ENCODE data around the gene PTPRN. TPM values are rescaled to one million over a fixed set of nuclear protein-coding genes. Genes with fewer than 3 reads are reported as not detected.
"Not testable (repeated sequence)": the region's sequence is repeated elsewhere in the genome, so short reads cannot be mapped to it uniquely, and the experiment has no call there.

The PTPRN gene
- total RNA-seq, 1 donor from 2014 or later, result 0.60 TPM

DNA sequence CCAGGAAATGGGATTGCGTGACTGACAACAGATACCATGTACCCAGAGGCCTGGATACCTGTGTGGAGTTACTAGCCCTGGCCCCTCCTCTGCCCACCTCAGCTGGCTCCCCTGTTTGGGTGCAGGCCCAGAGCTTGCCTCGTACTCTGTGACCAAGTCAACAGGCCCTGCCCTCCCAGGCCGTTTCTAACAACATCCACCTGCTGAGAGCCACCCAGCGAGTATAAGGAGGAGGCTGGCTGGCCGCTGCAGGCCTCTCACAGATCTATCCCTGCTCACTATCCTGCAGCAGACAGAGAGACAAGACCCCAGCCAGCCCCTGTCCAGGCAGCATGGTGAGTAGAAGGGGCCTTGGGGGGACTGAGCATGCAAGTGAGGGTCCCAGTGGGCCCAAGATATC, 43.0 kb downstream of the PTPRN start:
- no peak overlapping the region for H3K27ac Mint-ChIP-seq
- no peaks in the 10 kb centered on the region for H4K20me1 ChIP-seq (ENCODE audit: low read depth)
- H3K9ac ChIP-seq, result no peak overlapping the region
- peaks cover 22% of the 10 kb centered on the region for H3K27me3 Mint-ChIP-seq (ENCODE audit: insufficient read depth, low read depth)
- H3K9me3 Mint-ChIP-seq, result no peaks in the 10 kb centered on the region
- TF ChIP-seq, protein P1, sequence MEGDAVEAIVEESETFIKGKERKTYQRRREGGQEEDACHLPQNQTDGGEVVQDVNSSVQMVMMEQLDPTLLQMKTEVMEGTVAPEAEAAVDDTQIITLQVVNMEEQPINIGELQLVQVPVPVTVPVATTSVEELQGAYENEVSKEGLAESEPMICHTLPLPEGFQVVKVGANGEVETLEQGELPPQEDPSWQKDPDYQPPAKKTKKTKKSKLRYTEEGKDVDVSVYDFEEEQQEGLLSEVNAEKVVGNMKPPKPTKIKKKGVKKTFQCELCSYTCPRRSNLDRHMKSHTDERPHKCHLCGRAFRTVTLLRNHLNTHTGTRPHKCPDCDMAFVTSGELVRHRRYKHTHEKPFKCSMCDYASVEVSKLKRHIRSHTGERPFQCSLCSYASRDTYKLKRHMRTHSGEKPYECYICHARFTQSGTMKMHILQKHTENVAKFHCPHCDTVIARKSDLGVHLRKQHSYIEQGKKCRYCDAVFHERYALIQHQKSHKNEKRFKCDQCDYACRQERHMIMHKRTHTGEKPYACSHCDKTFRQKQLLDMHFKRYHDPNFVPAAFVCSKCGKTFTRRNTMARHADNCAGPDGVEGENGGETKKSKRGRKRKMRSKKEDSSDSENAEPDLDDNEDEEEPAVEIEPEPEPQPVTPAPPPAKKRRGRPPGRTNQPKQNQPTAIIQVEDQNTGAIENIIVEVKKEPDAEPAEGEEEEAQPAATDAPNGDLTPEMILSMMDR (IDR thresholded peaks at IDR 0.05), result no peak
- TF ChIP-seq EZH2phosphoT487 (IDR thresholded peaks at IDR 0.05) (no peak), EZH2 (IDR thresholded peaks at IDR 0.05) (no peak)
- peaks cover 18% of the 10 kb centered on the region for H3K27me3 ChIP-seq
- no peak overlapping the region for H3K27ac ChIP-seq
- no peak overlapping the region for H3K4me2 ChIP-seq
- H2AFZ ChIP-seq (replicated peaks), result no peak overlapping the region
- no peaks in the 10 kb centered on the region for H3K9me3 ChIP-seq (ENCODE audit: low read depth)
- H3K36me3 ChIP-seq, result no peaks in the 10 kb centered on the region
- no peaks in the 10 kb centered on the region for H3K4me1 Mint-ChIP-seq
- no peak overlapping the region for H3K4me3 Mint-ChIP-seq
- no peaks in the 10 kb centered on the region for H3K36me3 Mint-ChIP-seq
- no peaks in the 10 kb centered on the region for H3F3A ChIP-seq (ENCODE audit: low read depth)
- no peak overlapping the region for H3K4me3 ChIP-seq
- no peaks in the 10 kb centered on the region for H3K79me2 ChIP-seq (ENCODE audit: low read depth)
- no peak for DNase-seq (ENCODE audit: low spot score)
- H3K4me1 ChIP-seq, result peaks cover 4% of the 10 kb centered on the region

DNA sequence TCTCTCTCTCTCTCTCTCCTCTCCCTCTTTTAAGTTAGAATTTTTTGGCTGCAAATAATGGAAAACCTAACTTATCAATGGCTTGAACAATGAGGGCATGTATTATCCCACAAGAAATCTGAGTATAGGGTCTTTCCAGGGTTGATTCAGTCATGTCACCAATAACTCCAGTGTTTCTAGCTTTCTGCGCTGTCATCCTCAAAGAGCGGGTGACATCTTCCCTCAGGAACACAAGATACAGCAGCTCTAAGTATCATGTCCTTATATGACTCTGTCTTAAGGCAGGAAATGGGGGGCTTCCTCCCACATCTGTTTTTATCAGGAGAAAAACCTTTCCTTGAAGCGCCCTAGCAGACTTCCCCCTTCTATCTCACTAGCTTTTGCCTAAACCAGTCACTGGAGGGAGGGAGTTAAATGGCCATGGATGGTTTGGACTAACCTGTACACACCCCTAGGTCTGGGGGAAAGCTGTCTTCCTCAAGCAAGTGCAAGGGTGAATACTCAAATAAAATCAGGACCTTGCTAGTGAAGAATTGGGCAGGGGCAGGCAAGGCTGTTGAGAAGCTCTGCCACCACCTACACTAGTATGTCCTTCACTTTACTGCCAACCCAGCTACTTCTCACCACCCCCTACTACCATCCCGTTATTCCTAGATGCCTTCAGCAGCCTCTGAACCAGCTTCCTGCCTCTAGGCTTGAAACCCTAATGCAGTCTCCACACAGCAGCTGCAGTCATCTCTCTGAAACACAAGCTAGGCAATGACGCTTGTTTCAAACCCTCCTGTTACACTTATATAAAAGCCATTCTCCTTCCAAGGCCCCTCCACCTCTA, 48.0 kb downstream of the PTPRN start:
- Mint-ChIP-seq H3K4me3 (no peak overlapping the region), H3K27me3 (ENCODE audit: insufficient read depth, low read depth) (peaks cover 34% of the 10 kb centered on the region), H3K4me1 (no peaks in the 10 kb centered on the region), H3K27ac (no peak overlapping the region), H3K36me3 (no peaks in the 10 kb centered on the region), H3K9me3 (no peaks in the 10 kb centered on the region)
- no peaks in the 10 kb centered on the region for H3K9me3 ChIP-seq (ENCODE audit: low read depth)
- H3K9ac ChIP-seq, result no peak overlapping the region
- peaks cover 4% of the 10 kb centered on the region for H3K4me1 ChIP-seq
- no peaks in the 10 kb centered on the region for H3K36me3 ChIP-seq
- H3K4me2 ChIP-seq, result no peak overlapping the region
- no peaks in the 10 kb centered on the region for H4K20me1 ChIP-seq (ENCODE audit: low read depth)
- H2AFZ ChIP-seq (replicated peaks), result no peak overlapping the region
- H3K79me2 ChIP-seq (ENCODE audit: low read depth), result no peaks in the 10 kb centered on the region
- no peak for DNase-seq (ENCODE audit: low spot score)
- no peak for TF ChIP-seq EZH2 (IDR thresholded peaks at IDR 0.05)
- TF ChIP-seq, protein P1 (IDR thresholded peaks at IDR 0.05), result no peak
- no peak for TF ChIP-seq EZH2phosphoT487 (IDR thresholded peaks at IDR 0.05)
- H3K27me3 ChIP-seq, result peaks cover 68% of the 10 kb centered on the region
- H3K27ac ChIP-seq, result no peak overlapping the region
- no peak overlapping the region for H3K4me3 ChIP-seq
- H3F3A ChIP-seq (ENCODE audit: low read depth), result no peaks in the 10 kb centered on the region

DNA sequence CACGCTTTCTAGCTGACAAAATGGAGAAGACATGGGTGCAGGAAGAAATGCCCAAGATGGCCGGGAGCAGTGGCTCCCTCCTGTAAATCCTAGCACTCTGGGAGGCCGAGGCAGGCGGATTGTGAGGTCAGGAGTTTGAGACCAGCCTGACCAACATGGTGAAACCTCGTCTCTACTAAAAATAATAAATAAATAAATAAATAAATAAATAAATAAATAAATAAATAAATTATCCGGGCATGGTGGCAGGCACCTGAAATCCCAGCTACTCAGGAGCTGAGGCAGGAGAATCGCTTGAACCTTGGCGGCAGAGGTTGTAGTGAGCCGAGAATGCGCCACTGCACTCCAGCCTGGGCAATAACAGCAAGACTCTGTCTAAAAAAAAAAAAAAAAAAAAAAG, 50.3 kb downstream of the PTPRN start:
- H4K20me1 ChIP-seq (ENCODE audit: low read depth); H3F3A ChIP-seq (ENCODE audit: low read depth); H3K36me3 ChIP-seq; H3K4me1 ChIP-seq; H3K9ac ChIP-seq; H3K79me2 ChIP-seq (ENCODE audit: low read depth); H3K27ac Mint-ChIP-seq; H3K9me3 Mint-ChIP-seq; DNase-seq (ENCODE audit: low spot score); H2AFZ ChIP-seq (replicated peaks); H3K4me1 Mint-ChIP-seq; H3K4me2 ChIP-seq; H3K27ac ChIP-seq; H3K36me3 Mint-ChIP-seq; H3K4me3 Mint-ChIP-seq; H3K9me3 ChIP-seq (ENCODE audit: low read depth); H3K4me3 ChIP-seq: not testable (repeated sequence)
- peaks cover 48% of the 10 kb centered on the region for H3K27me3 Mint-ChIP-seq (ENCODE audit: insufficient read depth, low read depth)
- H3K27me3 ChIP-seq, result peaks cover 91% of the 10 kb centered on the region

DNA sequence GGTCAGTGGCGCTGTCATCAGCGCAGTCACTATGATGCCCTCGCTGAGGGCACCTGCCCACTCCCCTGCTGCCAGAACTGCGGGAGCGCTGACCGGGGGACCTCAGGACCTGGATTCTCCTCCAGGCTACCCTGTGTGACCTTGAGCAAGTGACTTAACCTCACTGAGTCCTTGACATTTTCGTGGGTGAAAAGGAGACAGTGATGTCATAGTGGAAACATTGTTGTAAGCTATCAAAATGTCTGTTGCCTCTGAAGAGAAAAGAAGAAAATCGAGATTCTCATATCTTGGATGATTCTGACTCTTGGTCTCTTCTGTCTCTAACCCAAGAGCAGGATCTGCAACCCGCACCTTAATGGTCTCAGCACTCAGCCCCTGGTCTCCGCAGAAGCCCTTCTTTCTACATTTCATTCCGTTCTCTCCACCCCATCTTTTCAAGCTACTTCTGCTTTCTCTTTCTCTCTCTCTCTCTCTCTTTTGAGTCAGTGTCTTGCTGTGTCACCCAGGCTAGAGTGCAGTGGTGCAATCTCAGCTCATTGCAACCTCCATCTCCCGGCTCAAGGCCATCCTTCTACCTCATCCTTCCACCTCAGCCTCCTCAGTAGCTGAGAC, 54.5 kb downstream of the PTPRN start:
- no peaks in the 10 kb centered on the region for H3K36me3 ChIP-seq
- H3K4me1 Mint-ChIP-seq, result peaks cover 13% of the 10 kb centered on the region
- H3K36me3 Mint-ChIP-seq, result no peaks in the 10 kb centered on the region
- no peak overlapping the region for H3K9ac ChIP-seq
- peaks cover 66% of the 10 kb centered on the region for H3K27me3 Mint-ChIP-seq (ENCODE audit: insufficient read depth, low read depth)
- H2AFZ ChIP-seq (replicated peaks), result no peak overlapping the region
- H3K4me2 ChIP-seq, result peak overlapping the region; percentile 78
- peak overlapping the region; percentile 46 for H3K4me3 Mint-ChIP-seq
- no peak overlapping the region for H3K27ac Mint-ChIP-seq
- no peaks in the 10 kb centered on the region for H3K79me2 ChIP-seq (ENCODE audit: low read depth)
- peaks cover 3% of the 10 kb centered on the region for H3F3A ChIP-seq (ENCODE audit: low read depth)
- TF ChIP-seq EZH2phosphoT487 (IDR thresholded peaks at IDR 0.05) (peak; percentile 46), EZH2 (IDR thresholded peaks at IDR 0.05) (peak; percentile 65)
- TF ChIP-seq, protein P1 (IDR thresholded peaks at IDR 0.05), result no peak
- H3K9me3 ChIP-seq (ENCODE audit: low read depth), result no peaks in the 10 kb centered on the region
- peaks cover 12% of the 10 kb centered on the region for H4K20me1 ChIP-seq (ENCODE audit: low read depth)
- peaks cover 7% of the 10 kb centered on the region for H3K4me1 ChIP-seq
- no peak overlapping the region for H3K27ac ChIP-seq
- H3K27me3 ChIP-seq, result peaks cover 89% of the 10 kb centered on the region
- DNase-seq (ENCODE audit: low spot score), result no peak
- H3K4me3 ChIP-seq, result peak overlapping the region; percentile 34
- H3K9me3 Mint-ChIP-seq, result no peaks in the 10 kb centered on the region

Data from neural progenitor cell (in vitro differentiated cells).